NCI-H1436 treated with DMSO at 0.1 percent for 48 hours (cell line): ENCODE data around the gene DUSP9.
"Not testable (repeated sequence)": the region's sequence is repeated elsewhere in the genome, so short reads cannot be mapped to it uniquely, and the experiment has no call there.

Experiments used
- DNase-seq: peaks from one replicate; lab custom pipeline; 2025; lab: John Stamatoyannopoulos, UW

The DUSP9 gene, protein sequence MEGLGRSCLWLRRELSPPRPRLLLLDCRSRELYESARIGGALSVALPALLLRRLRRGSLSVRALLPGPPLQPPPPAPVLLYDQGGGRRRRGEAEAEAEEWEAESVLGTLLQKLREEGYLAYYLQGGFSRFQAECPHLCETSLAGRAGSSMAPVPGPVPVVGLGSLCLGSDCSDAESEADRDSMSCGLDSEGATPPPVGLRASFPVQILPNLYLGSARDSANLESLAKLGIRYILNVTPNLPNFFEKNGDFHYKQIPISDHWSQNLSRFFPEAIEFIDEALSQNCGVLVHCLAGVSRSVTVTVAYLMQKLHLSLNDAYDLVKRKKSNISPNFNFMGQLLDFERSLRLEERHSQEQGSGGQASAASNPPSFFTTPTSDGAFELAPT

DNA sequence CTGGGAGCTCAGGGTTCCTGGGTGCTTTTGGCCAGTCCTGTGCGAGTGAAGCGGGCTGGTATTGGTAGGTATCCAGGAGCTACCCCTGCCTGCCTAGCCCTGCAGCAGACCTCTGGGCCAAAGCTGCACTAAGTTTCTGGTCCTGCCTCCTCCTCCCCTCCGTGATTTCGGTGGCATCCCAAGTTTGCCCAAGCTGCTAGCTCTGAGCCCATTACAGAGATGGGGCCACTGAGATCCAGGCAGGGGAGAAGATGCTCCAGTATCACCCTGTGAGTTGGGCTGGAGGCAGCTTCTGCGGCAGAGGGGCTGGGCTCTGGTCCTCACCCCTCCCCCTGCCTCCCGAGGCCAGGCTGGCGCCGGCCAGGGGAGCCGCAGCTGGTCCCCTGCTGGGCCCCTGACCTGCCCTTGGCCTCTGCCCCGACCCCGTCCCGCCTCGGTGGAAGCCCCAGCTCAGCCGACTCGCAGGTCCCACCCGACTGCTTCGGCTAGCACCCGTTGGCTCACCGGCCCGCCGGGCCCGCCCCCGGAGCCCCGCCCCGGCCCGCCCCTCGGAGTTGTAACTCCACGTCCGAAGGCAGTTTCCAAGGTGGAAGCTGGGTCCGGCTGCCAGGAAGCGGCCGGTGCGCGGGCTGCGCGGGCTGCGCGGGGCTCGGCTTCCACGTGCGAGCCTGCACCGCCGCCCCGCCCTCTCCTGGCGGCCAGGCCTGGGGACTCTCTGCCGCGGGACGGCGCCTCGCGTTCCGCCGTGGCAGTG lies at the start of gene DUSP9:
DUSP9 (plus strand) TSS at position 584 of the 754 bp plus-strand sequence. CDS start 751 bp downstream, outside the sequence.
- no peak for DNase-seq

DNA sequence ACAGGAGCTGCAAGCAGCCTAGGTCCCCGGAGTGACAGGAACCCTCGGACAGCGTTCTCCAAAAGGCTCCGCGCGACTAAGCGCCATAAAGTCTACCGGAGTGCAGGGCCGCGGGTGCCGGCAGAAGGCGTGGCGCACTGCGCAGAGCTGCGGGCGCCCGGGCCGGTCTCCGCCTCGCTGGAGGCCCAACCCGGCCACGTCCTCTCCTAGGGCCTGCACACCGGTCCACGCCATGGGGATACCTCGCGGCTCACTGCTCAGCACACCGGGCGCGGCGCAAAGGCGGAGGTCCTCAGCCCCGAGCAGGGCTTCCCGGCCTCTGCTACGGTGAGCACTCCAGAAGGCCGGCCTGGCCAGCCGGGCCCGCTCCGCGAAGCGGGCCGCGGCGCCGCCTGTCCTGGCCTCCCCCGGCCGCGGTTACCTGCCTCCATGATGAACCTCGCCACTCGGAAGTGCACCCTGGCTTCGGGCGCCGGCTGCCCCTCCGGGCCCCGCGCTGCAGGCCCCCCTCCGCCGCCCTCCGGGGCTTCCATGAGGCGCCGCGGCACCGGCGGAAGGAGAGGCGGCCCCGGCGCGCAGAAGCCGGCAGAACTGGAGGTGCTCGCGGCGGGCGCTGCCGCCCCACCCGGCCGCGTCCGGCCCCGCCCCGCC lies 48.3 kb upstream of the DUSP9 start, which contains the start of gene CCNQ:
CCNQ (minus strand) TSS at position 599 of the 651 bp plus-strand sequence; CDS start at position 533, 66 bp downstream.
- no peak for DNase-seq

DNA sequence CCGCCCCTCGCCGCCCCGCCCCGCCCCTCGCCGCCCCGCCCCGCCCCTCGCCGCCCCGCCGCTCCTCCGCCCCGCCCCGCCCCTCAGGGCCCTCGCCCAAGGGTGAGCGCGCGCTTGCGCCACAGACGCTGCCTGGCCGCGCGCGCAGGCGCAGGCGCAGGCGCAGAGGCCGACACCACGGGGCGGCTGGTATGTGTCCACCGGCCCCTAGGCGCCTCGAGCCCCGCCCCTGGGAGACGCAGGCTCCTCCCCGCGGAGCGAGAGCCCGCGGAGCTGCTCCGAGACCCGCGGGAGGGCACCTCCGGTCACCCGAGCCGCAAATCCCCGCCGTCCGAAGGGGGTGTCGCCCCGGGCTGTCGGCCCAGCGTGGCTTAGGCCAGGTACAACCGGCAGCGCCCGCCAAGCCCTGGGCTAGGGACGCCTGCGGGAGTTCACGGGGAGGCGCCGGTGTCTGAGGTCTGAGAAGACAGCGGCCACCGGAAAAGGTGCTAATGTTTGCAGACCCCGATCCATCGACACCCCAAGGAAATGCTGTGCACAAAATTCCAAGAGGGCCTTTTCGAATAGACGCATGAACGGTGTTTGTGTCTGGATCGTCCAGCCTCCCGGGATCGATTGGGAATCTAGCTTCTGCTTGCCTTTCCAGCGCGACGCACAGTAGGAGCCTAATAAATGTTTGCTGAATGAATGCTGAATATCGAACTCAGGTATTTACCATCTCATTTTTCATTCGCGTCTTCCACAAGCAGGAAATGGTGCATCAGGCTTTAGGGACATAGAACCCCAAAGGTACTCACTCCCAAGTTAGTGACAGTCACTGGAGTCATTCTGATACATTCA lies 47.6 kb upstream of the DUSP9 start:
- peak; percentile 64 for DNase-seq

DNA sequence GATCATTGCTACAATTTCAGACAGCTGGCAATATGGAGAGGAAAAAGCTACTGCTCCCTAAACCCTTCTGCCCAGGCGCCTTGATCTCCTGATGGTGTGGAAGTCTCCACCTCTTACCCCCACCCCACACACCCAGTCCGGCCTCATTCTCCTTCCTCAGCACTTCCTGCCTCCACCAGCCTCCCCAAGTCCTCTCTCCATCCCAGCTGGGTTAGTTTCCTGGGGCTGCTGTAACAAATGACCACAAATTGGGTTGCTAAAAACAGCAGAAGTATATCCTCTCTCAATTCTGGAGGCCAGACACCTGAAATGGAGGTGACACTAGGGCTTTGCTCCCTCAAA lies 47.0 kb upstream of the DUSP9 start:
- DNase-seq: no peak

DNA sequence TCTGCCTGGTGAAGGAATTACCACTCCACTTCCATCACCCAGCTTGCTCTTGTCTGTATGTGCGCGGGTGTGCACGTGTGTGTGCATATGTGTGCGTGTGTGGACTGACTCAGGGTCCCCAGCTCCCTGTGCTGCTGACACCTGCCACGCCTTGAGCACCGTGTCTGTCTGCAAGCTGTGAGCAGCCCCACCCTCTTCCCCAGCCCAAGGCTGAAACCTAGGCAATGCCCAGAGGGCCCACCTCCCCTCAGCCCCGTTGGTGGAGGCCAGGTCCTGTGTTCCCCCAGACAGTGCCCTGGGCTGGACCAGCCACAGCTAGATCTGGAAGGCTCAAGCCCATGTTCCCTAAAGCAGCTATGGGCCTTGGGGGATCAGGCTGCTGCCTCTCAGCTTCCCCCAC lies 46.1 kb upstream of the DUSP9 start:
- DNase-seq: no peak

DNA sequence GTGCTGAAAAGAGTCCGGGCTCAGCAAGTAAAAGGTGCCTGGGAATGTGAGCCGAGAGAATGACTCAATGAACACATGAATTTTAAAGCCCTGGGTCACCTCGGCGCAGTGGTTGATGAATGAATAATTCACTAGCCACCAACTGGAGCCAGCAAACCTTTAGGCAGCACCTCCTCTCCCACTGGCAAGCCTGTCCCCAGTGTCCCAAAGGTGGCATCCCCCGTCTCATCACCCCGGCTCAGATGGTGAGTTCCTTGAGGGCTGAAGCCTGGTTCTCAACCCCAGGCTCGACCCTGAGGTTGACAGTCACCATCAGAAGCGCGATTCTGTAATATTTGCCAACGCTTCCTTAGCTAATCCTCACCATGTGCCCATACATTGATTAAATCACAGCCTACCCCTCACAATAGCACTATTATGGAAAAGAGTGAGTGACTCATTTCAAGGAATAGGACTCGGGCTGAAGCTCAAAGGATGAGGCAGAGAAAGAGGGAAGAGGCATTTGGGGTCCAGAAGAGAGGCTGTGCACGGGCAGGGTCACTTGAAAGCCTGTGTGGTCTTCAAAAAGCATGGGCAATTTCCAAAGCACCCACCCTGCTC lies 45.4 kb upstream of the DUSP9 start:
- DNase-seq: no peak

DNA sequence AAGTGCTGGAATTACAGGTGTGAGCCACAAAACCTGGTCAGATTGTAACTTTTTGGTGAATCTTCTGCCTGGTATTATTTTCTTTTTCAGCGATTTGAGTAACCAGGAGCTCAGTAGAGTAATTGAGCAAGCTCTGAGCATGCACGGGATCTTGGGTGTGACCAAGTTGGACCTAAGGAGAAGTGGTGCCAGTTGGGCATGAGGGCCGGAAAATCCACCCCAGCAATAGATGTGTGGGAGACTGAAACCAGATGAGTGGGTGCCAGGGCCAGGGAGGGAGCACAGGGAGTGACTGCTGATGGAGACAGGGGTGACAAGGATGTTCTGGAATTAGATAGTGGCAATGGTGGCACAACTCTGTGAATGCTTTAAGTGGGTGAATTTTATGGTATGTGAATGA lies 44.4 kb upstream of the DUSP9 start:
- DNase-seq: no peak

DNA sequence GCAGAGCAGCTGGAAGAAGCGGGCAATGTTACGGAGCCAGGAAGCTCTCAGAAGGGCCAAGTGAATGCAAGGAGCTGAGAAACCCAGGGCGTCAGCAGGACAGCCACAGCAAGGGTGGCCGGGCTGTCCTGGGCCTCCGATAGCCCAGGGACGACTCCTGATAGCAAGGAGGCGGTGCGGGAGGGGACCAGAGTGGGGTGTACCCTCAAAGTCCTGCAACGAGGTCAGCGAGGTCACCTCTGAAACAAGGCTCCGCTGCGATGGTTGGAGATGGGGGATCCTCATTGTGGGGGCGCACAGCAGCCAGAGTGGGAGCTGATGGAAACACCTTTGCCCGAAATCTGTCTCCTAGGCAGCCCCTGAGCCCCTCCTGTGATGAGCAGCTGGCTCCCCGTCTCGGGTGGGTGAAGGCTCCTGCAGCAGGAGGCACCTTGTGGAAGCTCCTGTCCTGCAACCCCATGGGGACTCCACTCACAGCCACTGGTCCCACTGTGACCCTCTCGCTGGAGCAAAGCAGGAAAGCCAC lies 43.8 kb upstream of the DUSP9 start:
- no peak for DNase-seq

DNA sequence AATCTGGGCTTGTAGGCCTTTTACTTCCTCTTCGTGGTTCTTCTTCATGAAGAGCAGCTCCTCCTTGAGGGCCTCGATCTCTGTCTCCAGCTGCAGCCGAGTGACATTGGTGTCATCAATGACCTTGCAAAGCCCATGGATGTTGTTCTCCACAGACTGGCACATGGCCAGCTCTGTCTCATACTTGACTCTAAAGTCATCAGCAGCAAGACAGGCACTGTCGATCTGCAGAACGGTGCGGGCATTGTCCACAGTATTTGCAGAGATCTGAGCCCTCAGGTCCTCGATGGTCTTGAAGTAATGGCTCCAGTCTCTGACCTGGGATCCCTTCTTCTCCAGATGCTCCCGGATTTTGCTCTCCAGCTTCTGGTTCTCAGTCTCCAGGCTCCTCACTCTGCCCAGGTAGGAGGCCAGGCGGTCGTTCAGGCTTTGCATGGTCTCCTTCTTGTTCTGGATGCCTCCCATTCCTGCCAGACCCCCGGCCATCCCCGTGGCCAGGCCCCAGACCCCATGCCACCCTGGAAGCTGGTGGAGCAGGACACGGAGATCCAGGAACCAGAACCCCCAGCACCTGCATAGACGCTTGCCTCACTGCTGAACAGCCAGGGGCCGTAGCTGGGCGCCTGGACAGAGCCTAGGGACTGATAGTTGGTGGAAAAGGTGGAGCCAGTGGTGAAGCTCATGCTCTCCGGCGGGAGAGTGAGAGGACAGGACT lies 42.2 kb upstream of the DUSP9 start:
- not testable (repeated sequence) for DNase-seq

DNA sequence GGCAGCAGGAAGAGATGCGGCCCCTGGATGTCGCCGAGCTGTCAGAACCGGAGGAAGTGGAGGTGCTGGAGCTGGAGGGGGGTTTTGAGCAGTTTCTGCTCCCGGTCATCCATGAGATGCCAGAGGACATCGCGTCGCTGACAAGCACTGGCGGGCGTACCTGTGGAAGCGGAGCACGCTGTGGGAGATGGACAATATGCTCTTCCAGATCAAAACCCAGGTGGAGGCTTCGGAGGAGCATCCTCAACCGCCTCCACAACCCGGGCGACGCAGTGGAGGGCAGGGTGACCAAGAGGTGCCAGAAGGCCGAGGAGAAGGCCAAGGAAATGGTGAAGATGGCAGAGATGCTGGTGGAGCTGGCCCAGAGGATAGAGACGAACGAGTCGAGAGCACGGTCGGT lies 40.5 kb upstream of the DUSP9 start:
- no peak for DNase-seq

DNA sequence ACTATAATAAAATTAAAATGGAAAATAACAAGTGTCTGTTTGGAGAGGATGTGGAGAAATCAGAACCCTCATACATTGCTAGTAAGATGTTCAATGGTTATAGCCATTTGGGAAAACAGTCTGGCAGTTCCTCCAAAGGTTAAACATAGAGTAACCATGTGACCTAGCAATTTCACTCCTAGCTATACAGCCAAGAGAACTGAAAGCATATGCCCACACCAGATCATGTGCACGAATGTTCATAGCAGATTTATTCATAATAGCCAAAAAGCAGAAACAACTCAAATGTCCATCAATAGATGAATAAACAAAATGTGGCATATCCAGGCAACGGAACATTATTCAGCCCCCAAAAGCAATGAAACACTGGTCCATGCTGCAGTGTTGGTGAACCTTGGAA lies 38.6 kb upstream of the DUSP9 start:
- DNase-seq: no peak

DNA sequence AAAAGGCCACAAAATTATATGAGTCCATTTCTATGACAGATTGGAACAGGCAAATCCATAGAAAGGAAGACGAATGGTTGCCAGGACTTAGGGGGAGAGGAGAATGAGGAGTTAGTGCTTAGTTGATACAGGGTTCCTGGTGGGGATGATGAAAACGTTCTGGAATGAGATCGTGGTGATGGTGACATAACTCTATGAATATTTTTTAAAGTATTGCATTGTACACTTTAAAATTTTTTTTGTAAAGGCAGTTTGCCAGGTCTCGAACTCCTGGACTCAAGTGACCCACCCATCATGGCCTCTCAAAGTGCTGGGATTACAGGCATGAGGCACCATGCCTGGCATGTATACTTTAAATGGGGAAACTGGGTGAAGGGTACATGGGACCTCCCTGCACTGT lies 38.2 kb upstream of the DUSP9 start:
- no peak for DNase-seq

DNA sequence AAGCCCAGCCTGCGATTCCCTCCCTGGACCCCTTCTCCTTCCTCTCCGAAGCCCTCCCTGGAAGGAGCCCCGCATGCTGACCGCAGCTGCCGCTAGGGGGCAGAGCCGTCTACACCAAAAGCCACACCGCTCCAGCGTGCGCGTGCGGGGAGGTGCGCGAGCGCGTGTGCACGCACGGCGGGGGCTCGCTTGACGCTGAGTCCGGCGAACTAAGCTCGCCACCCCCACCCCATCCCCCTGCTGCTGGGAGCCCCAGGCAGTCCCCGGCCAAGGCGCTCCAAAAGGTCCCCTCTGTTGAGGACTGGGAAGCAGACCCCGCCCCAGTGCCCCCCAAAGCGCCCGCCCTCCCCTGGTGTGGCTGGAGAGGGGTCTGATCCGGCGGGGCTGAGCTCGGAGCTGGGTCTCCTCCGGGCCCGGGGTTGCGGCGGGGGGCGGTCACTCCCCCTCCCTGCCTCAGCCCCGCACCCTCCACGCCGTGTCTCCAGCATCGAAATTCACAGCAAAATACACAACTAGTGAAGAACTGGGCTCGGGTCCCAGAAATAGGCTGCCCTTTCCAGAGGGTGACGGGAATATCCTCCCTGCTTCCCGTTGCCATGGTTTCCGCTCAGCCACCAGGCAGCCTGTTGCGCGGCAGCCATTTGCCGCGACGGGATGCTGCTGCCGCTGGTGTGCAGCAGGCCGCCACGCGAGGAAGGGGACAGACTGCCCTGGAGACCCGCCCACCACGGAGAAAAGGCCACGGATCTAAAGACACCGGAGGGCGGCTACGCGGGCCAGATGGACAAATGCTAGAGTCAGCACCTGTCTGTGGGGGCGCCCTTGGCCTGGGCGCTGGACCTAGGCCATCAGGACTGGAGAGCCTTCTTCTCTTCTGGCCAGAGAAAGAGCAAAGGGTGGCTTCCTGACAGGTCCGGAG lies 36.8 kb upstream of the DUSP9 start:
- peak; percentile 0 for DNase-seq

DNA sequence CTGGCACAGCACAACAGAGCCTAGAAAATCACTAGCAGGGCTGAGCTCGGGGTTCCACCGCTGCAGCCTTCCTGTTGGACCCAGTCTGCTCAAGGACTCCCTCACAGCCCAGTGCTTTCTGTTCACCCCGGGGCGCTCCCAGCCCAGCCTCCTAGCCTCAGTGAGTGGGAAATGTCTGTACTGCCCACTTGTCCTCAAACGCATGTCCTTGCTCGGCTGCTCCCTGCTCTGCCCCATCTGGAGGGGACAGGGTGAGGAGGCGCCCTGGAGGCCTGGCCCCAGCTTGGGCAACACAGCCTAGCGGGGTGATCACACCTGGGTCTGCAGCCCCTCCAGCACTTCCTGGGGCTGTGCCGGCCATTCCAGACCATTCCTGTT lies 36.2 kb upstream of the DUSP9 start:
- DNase-seq: no peak

DNA sequence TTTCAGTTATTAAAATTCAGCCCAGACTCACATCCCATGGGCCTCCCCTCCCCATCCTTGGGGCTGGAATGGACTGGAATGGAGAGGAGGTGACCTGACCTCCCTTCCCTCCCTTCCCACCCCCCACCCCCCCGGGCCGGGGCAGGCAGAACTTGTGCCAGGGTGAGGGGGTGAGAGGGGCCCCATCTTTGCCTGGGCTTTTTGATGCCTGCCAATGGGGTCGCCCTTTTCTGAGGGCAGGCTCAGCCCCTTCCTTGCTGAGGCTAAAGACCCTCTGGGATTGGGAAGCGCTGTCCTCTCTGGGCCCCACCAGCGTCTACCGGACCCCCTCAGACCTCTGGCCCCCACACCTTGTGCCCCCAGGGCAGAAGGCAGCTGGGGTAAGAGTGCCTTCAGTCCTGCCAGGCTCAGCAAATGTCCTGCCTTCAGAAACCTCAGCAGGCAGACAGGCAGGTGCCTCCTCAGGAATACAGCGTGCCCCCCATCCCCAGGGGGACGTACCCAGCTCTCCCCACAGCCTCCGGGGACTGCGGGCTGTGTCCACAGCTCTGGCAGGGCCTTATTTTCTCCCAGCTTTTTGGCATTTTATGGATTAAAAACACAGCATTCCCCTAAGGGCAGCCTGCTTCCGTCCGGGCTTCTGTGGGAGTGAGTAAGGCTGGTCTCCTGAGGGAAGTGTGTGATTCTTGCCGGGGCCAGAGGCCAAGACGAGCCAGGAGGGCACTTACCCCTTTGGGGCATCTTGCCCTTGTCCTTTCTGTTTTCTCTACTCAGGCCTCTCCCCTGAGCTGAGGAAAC lies 35.5 kb upstream of the DUSP9 start:
- DNase-seq: no peak

DNA sequence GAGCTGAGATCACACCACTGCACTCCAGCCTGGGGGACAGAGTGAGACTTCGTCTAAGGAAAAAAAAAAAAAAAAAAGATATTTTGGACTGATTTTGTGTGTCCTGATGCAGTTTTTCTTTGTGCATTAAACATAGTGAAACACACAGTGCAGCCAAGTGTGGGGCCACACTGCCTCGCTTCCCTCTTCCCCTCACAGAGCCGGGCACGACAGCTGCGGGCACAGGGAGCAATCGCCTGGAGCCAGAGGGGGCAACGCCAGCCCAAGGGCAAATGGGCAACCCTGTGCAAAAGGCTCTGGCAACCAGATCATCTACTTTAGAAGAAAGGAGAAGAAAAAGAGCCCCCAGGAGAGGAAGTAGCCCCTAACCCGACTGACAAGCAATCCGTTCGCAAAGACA lies 34.6 kb upstream of the DUSP9 start:
- no peak for DNase-seq

DNA sequence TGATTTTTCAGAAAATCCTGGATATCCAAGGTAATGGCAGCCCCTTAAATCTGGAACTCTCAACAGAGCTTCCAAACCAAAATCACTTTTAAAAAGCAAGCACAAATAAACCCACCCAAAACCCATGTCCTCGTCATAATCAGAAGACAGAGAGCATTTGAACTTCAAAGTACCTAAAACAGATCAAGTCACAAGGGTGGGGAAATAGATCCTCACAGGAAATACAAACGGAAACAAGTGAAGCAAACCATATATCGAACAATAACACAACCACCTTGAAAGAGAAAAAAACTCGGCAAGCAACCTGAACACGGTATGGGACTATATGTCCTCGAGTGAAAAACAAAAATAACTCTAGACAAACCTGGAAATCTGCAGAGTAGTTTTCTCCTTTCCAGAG lies 32.2 kb upstream of the DUSP9 start:
- DNase-seq: no peak

DNA sequence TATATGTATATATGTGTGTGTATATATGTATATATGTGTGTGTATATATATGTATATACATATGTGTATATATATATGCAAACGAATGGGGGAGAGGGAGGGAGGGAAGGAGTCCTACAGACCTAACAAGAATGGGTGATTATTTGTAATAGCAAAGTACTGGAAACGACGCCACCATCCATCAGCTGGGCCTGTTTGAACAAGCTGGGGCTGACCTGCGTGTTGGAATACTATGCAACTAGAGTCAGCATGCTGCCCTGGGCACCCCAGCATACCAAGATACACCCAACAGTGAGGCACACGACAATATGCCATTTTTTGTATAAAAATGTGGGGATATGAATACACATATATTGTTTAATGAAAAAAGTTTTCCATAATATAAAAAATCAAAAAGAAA lies 26.4 kb upstream of the DUSP9 start:
- DNase-seq: no peak
